Measurements from ENCODE around the gene IFTAP. TPM values are rescaled to one million over a fixed set of nuclear protein-coding genes. Genes with fewer than 3 reads are reported as not detected.

The IFTAP gene
- total RNA-seq, 1 experiment from 2014 or later = 25.3 TPM

GRCh38 chr11:36565031-36565610 lies 29.2 kb upstream of the IFTAP start:
- TF ChIP-seq, protein P1, sequence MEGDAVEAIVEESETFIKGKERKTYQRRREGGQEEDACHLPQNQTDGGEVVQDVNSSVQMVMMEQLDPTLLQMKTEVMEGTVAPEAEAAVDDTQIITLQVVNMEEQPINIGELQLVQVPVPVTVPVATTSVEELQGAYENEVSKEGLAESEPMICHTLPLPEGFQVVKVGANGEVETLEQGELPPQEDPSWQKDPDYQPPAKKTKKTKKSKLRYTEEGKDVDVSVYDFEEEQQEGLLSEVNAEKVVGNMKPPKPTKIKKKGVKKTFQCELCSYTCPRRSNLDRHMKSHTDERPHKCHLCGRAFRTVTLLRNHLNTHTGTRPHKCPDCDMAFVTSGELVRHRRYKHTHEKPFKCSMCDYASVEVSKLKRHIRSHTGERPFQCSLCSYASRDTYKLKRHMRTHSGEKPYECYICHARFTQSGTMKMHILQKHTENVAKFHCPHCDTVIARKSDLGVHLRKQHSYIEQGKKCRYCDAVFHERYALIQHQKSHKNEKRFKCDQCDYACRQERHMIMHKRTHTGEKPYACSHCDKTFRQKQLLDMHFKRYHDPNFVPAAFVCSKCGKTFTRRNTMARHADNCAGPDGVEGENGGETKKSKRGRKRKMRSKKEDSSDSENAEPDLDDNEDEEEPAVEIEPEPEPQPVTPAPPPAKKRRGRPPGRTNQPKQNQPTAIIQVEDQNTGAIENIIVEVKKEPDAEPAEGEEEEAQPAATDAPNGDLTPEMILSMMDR (conservative IDR thresholded peaks at IDR 0.05; ENCODE audit: low read depth, low read length) = no peak
- no peak for TF ChIP-seq EZH2 (IDR thresholded peaks at IDR 0.05; ENCODE audit: borderline replicate concordance, low read depth, low read length, poor library complexity, severe bottlenecking)
- Histone ChIP-seq H3K4me1 (ENCODE audit: insufficient read depth, low read length, poor library complexity, severe bottlenecking) (no peaks in the 10 kb centered on the region), H3K27me3 (replicated peaks; ENCODE audit: insufficient read depth, low read depth, low read length, poor library complexity) (peaks cover 43% of the 10 kb centered on the region), H3K4me3 (ENCODE audit: low read depth, low read length, poor library complexity, severe bottlenecking) (peak overlapping the region; percentile 30), H3K36me3 (ENCODE audit: insufficient read depth, low read length, poor library complexity, severe bottlenecking) (no peaks in the 10 kb centered on the region), H3K9me3 (ENCODE audit: low read depth, low read length, poor library complexity, severe bottlenecking) (no peaks in the 10 kb centered on the region), H3K27ac (ENCODE audit: low read depth, low read length, poor library complexity, severe bottlenecking) (no peak overlapping the region)
- ChIA-PET CTCF (interaction anchor here (0.5 to 6.3 kb wide), 15 partner anchors 9 to 273 kb away, joined by 3 to 115 read pairs (median 4); no protein-coding TSS in a partner anchor), POLR2A (ENCODE audit: low non-redundant PET) (no interaction called here)
- no TSS peak for BruUV-seq (replicated peaks)
- intact Hi-C loops (cut with micrococcal nuclease; ENCODE audit: unreplicated experiment) = no loop called here
- no peak for DNase-seq (ENCODE audit: low spot score)

DNA sequence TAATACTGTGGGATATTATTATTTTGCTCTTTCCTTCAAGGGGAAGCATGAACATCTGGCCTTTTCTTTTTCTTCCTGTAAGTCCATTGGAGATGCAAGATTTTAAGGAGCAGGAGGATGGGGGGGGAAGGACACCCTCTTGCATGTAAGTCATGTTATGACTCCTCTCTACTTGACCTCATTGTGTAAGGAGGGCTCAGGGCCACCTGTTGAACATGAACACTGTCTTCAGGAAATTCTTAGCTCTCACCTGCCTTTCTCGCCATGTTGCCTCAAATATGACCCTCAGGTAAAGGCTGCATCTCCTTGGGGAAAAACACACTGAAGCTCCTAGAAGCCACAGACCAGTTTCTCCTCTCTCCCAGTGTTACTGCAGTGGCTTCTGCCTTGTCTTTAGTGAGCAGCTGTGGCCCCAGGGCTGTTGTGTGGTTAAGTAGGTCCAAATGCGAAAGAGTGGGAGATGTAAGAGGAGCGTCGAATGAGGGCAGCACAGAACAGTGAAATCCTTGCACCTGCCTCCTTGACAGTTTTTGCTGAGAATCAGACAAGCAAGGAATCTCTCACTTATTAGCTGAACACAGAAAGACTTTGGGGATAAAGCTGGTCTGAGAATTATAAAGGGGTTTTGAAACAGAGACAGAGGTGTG lies 27.8 kb upstream of the IFTAP start:
- H3K4me1 ChIP-seq (ENCODE audit: insufficient read depth, low read length, poor library complexity, severe bottlenecking) = no peaks in the 10 kb centered on the region
- no TSS peak for BruUV-seq (replicated peaks)
- no peak for DNase-seq (ENCODE audit: low spot score)
- no peak overlapping the region for H3K27ac ChIP-seq (ENCODE audit: low read depth, low read length, poor library complexity, severe bottlenecking)
- intact Hi-C loops (cut with micrococcal nuclease; ENCODE audit: unreplicated experiment) = no loop called here
- H3K36me3 ChIP-seq (ENCODE audit: insufficient read depth, low read length, poor library complexity, severe bottlenecking) = no peaks in the 10 kb centered on the region
- peaks cover 57% of the 10 kb centered on the region for H3K27me3 ChIP-seq (replicated peaks; ENCODE audit: insufficient read depth, low read depth, low read length, poor library complexity)
- CTCF ChIA-PET = interaction anchor here (6.3 kb wide), 1 partner anchor 181 kb away, joined by 115 read pairs; no protein-coding TSS in a partner anchor
- POLR2A ChIA-PET (ENCODE audit: low non-redundant PET) = no interaction called here
- TF ChIP-seq, protein P1 (conservative IDR thresholded peaks at IDR 0.05; ENCODE audit: low read depth, low read length) = no peak
- TF ChIP-seq EZH2 (IDR thresholded peaks at IDR 0.05; ENCODE audit: borderline replicate concordance, low read depth, low read length, poor library complexity, severe bottlenecking) = no peak
- H3K4me3 ChIP-seq (ENCODE audit: low read depth, low read length, poor library complexity, severe bottlenecking) = no peak overlapping the region
- no peaks in the 10 kb centered on the region for H3K9me3 ChIP-seq (ENCODE audit: low read depth, low read length, poor library complexity, severe bottlenecking)

DNA sequence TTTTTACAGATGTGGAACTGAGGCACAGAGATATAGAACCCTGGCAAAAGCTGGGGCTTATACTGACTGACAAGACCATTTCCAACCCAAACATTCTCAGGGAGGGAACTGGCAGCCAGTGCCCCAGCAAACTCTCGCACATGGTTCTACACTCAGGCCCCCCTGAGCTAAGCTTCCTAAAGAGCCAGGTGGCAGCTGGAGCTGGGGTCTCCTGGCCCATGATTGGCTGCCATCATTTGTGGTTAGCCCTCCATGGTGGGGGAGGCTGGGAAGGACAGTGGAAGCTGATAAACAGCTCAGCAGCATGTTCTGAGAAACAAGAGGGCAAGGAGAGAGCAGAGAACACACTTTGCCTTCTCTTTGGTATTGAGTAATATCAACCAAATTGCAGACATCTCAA lies 26.6 kb upstream of the IFTAP start, which contains the start of gene RAG1:
Gene RAG1, plus strand, starts transcription at position 314 of the 400 bp plus-strand sequence. CDS start 5,298 bp downstream, outside the sequence.
- TF ChIP-seq EZH2 (IDR thresholded peaks at IDR 0.05; ENCODE audit: borderline replicate concordance, low read depth, low read length, poor library complexity, severe bottlenecking) = no peak
- TF ChIP-seq, protein P1 (conservative IDR thresholded peaks at IDR 0.05; ENCODE audit: low read depth, low read length) = no peak
- Histone ChIP-seq H3K36me3 (ENCODE audit: insufficient read depth, low read length, poor library complexity, severe bottlenecking) (no peaks in the 10 kb centered on the region), H3K4me3 (ENCODE audit: low read depth, low read length, poor library complexity, severe bottlenecking) (no peak within 1 kb of the TSS), H3K27ac (ENCODE audit: low read depth, low read length, poor library complexity, severe bottlenecking) (no peak within 1 kb of the TSS), H3K27me3 (replicated peaks; ENCODE audit: insufficient read depth, low read depth, low read length, poor library complexity) (peaks cover 69% of the 10 kb centered on the region), H3K9me3 (ENCODE audit: low read depth, low read length, poor library complexity, severe bottlenecking) (no peaks in the 10 kb centered on the region), H3K4me1 (ENCODE audit: insufficient read depth, low read length, poor library complexity, severe bottlenecking) (no peaks in the 10 kb centered on the region)
- BruUV-seq (replicated peaks) = no TSS peak
- no peak for DNase-seq (ENCODE audit: low spot score)
- ChIA-PET CTCF (interaction anchor here (6.3 kb wide), 1 partner anchor 180 kb away, joined by 115 read pairs; no protein-coding TSS in a partner anchor), POLR2A (ENCODE audit: low non-redundant PET) (no interaction called here)
- intact Hi-C loops (cut with micrococcal nuclease; ENCODE audit: unreplicated experiment) = no loop called here
